Globus pallidus (tissue), 1 donor: ENCODE results near the gene CLSTN2.

ENCODE experiments used
- DNase-seq: peaks from one replicate; pipeline ENCODE4 v3.0.0-alpha.2; 2015; ENCODE audit warnings: low spot score

CLSTN2 gene

GRCh38 chr3:140378571-140379340 is 443.8 kb downstream of the CLSTN2 start:
- DNase-seq: no peak

- no peak for DNase-seq
Measured at GRCh38 chr3:140384028-140384771, 449.2 kb downstream of the CLSTN2 start.

GRCh38 chr3:140384876-140385275 is 449.9 kb downstream of the CLSTN2 start:
- no peak for DNase-seq

- no peak for DNase-seq
Measured at GRCh38 chr3:140386357-140387100, 451.5 kb downstream of the CLSTN2 start.

GRCh38 chr3:140387244-140387643 is 452.3 kb downstream of the CLSTN2 start:
- no peak for DNase-seq

GRCh38 chr3:140388202-140388922 is 453.4 kb downstream of the CLSTN2 start:
- DNase-seq: no peak

- DNase-seq: no peak
Measured at GRCh38 chr3:140391061-140391460, 456.1 kb downstream of the CLSTN2 start.

- no peak for DNase-seq
Measured at GRCh38 chr3:140394488-140395133, 459.6 kb downstream of the CLSTN2 start.

- no peak for DNase-seq
Measured at GRCh38 chr3:140395134-140396075, 460.4 kb downstream of the CLSTN2 start.

GRCh38 chr3:140396110-140396509 is 461.1 kb downstream of the CLSTN2 start:
- DNase-seq: no peak

- DNase-seq: no peak
Measured at GRCh38 chr3:140397847-140398246, 462.9 kb downstream of the CLSTN2 start.

GRCh38 chr3:140398387-140398786 is 463.4 kb downstream of the CLSTN2 start:
- no peak for DNase-seq

GRCh38 chr3:140399871-140400270 is 464.9 kb downstream of the CLSTN2 start:
- DNase-seq: peak; percentile 13

- DNase-seq: no peak
Measured at GRCh38 chr3:140403079-140403478, 468.1 kb downstream of the CLSTN2 start.

GRCh38 chr3:140403608-140404007 is 468.6 kb downstream of the CLSTN2 start:
- DNase-seq: no peak

GRCh38 chr3:140406655-140407054 is 471.7 kb downstream of the CLSTN2 start:
- DNase-seq: no peak

GRCh38 chr3:140408252-140408651 is 473.3 kb downstream of the CLSTN2 start:
- no peak for DNase-seq

- peak; percentile 11 for DNase-seq
Measured at GRCh38 chr3:140416666-140417065, 481.7 kb downstream of the CLSTN2 start.

GRCh38 chr3:140420621-140421357 is 485.8 kb downstream of the CLSTN2 start:
- DNase-seq: no peak

- no peak for DNase-seq
Measured at GRCh38 chr3:140421884-140422283, 486.9 kb downstream of the CLSTN2 start.
